ENCODE data around the gene DHX9. TPM values are rescaled to one million over a fixed set of nuclear protein-coding genes. Genes with fewer than 3 reads are reported as not detected.

The DHX9 gene
- total RNA-seq, 4 donors from 2014 or later: 50.5 to 110 (median 81.2) TPM

DNA sequence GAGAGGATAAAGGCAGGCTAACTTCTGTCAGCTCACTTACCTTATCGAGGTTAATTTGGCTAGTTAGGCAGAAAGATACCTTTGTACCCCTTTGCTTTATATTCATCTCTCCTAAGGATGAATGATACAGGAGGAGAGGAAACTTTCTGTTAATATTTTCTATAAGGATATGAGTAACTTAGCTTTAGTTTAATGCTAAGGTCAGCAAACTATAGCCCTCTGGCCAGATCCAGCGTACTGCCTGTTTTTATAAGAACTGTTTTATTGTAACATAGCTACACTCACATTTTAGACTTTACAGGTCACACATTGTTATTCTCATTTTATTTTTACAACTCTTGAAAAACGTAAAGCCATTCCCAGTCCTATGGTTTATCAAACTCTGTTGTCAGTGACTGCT, 18.1 kb downstream of the DHX9 start:
- TF ChIP-seq POLR2A (IDR thresholded peaks at IDR 0.05): no peak
- TF ChIP-seq, protein P1, sequence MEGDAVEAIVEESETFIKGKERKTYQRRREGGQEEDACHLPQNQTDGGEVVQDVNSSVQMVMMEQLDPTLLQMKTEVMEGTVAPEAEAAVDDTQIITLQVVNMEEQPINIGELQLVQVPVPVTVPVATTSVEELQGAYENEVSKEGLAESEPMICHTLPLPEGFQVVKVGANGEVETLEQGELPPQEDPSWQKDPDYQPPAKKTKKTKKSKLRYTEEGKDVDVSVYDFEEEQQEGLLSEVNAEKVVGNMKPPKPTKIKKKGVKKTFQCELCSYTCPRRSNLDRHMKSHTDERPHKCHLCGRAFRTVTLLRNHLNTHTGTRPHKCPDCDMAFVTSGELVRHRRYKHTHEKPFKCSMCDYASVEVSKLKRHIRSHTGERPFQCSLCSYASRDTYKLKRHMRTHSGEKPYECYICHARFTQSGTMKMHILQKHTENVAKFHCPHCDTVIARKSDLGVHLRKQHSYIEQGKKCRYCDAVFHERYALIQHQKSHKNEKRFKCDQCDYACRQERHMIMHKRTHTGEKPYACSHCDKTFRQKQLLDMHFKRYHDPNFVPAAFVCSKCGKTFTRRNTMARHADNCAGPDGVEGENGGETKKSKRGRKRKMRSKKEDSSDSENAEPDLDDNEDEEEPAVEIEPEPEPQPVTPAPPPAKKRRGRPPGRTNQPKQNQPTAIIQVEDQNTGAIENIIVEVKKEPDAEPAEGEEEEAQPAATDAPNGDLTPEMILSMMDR (IDR thresholded peaks at IDR 0.05): no peak
- Histone ChIP-seq H3K9me3 (no peaks in the 10 kb centered on the region), H3K4me1 (peaks cover 0 to 6% (median 0%) of the 10 kb centered on the region in 3 donors), H3K27me3 (no peaks in the 10 kb centered on the region), H3K4me3 (no peak overlapping the region), H3K36me3 (peaks cover 54 to 100% (median 88%) of the 10 kb centered on the region in 3 donors), H3K27ac (no peak overlapping the region)
- no peak for DNase-seq
- 90 to 95% methylated on average over 3 of the region's 3 CpGs for WGBS, 2 donors
- intact Hi-C loops (cut with DNase I): no loop called here

DNA sequence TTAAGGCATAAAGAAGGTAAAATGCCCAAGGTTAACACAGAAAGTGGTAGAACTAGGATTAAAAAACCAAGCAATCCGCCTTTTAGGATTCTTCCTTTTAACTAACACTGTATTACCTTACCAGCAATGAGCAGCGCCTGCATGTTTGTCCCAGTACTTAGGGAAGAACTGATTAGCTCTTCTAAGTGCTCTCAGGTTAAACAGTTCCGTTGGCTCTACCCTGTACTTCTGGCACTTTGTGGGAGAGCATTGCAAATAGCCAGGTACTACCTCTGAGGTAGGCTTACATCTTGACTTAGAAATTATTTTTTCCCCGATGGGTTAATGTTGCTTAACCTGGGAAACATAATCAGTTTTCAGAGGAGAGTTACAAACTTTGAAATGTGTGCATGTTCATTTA, 21.5 kb downstream of the DHX9 start:
- no peak overlapping the region for H3K27ac ChIP-seq
- H3K4me3 ChIP-seq: no peak overlapping the region
- 91 to 92% methylated on average over 4 of the region's 4 CpGs for WGBS, 2 donors
- H3K36me3 ChIP-seq: peaks cover 39 to 100% (median 70%) of the 10 kb centered on the region in 3 donors
- H3K4me1 ChIP-seq: peaks cover 0 to 4% (median 0%) of the 10 kb centered on the region in 3 donors
- intact Hi-C loops (cut with DNase I): no loop called here
- no peaks in the 10 kb centered on the region for H3K27me3 ChIP-seq
- TF ChIP-seq, protein P1 (IDR thresholded peaks at IDR 0.05): no peak
- TF ChIP-seq POLR2A (IDR thresholded peaks at IDR 0.05): no peak
- H3K9me3 ChIP-seq: no peaks in the 10 kb centered on the region
- no peak for DNase-seq

DNA sequence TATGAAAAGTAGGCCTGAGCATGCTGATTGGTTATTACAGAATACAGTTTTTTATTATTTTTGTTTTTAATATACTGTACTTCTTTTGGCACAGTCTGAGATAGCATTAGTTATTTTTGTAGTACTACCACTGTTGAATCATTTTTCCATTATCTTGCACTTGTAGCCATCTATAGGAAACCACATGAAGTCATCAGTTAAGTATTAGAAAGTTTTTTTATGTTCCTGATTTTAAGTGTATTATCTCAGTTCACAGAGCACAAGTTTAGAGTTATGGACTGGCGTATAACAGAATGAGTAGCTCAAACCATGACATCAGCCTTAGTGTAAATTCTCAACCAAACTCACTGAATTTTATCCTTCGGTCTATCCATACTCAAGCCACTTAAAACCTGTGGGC, 22.8 kb downstream of the DHX9 start:
- TF ChIP-seq POLR2A (IDR thresholded peaks at IDR 0.05): no peak
- TF ChIP-seq, protein P1 (IDR thresholded peaks at IDR 0.05): no peak
- intact Hi-C loops (cut with DNase I): no loop called here
- no peak overlapping the region for H3K4me3 ChIP-seq

DNA sequence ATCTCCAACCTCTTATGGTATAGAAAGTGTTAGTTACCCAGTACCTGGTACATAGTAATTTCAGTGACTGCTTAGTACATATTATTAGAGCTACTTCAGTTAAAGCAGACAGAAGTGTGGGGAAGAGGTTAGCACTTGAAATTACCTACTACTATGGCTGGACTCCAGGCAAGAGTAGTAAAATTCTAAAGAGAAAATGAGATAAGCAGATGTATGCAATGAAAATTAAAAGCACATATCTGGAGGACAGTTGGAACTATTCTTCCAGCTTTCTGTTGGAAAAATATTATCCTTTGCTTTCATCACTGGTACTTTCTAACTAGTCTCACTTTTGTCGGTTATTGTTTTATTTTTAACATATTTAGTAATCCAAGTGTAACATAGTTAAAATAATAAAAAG, 23.7 kb downstream of the DHX9 start:
- H3K27me3 ChIP-seq: no peaks in the 10 kb centered on the region
- no peaks in the 10 kb centered on the region for H3K9me3 ChIP-seq
- intact Hi-C loops (cut with DNase I): no loop called here
- no peaks in the 10 kb centered on the region for H3K4me1 ChIP-seq
- H3K4me3 ChIP-seq: no peak overlapping the region
- no peak for DNase-seq
- H3K36me3 ChIP-seq: peaks cover 29 to 100% (median 60%) of the 10 kb centered on the region in 3 donors
- TF ChIP-seq, protein P1 (IDR thresholded peaks at IDR 0.05): no peak
- no peak for TF ChIP-seq POLR2A (IDR thresholded peaks at IDR 0.05)
- no peak overlapping the region for H3K27ac ChIP-seq
- 84 to 86% methylated on average over 1 of the region's 1 CpG for WGBS, 2 donors

More for the DNA sequence above, 22.8 kb downstream of the DHX9 start:
- H3K27ac ChIP-seq: no peak overlapping the region
- no peak for DNase-seq
- H3K36me3 ChIP-seq: peaks cover 33 to 100% (median 62%) of the 10 kb centered on the region in 3 donors
- no peaks in the 10 kb centered on the region for H3K4me1 ChIP-seq
- H3K9me3 ChIP-seq: no peaks in the 10 kb centered on the region
- 91 to 95% methylated on average over 2 of the region's 2 CpGs for WGBS, 2 donors
- H3K27me3 ChIP-seq: no peaks in the 10 kb centered on the region

DNA sequence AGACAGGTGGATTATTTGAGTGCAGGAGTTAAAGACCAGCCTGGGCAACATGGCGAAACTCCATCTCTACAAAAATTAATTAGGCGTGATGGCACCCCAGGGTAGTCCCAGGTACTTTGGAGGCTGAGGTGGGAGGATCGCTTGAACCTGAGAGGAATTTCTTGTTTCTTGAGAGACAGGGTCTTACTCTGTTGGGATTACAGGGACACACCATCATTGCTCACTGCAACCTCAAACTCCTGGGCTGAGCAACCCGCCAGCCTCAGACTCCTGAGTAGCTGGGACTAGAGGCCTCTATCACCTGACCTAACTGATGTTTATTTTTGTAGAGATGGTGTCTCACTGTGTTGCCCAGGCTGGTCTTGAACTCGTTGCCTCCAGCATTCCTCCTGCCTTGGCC, 24.8 kb downstream of the DHX9 start:
- WGBS, 2 donors: 92 to 100% methylated on average over 4 of the region's 5 CpGs
- no peak for TF ChIP-seq POLR2A (IDR thresholded peaks at IDR 0.05)
- TF ChIP-seq, protein P1 (IDR thresholded peaks at IDR 0.05): no peak
- Histone ChIP-seq H3K27me3 (no peaks in the 10 kb centered on the region), H3K27ac (no peak overlapping the region), H3K4me3 (no peak overlapping the region), H3K4me1 (no peaks in the 10 kb centered on the region), H3K9me3 (no peaks in the 10 kb centered on the region), H3K36me3 (peaks cover 23 to 100% (median 59%) of the 10 kb centered on the region in 3 donors)
- intact Hi-C loops (cut with DNase I): no loop called here
- no peak for DNase-seq
